NB4 (cell line): Measurements from ENCODE around the gene CUZD1.

Experiments
- MYC ChIP-seq: IDR thresholded peaks from 2 replicates; pipeline ENCODE4 v1.6.1; 2011; ENCODE audit warnings: low read depth, low read length
- POLR2A ChIP-seq: IDR thresholded peaks from 2 replicates; pipeline ENCODE4 v1.6.1; 2011; ENCODE audit warnings: mild to moderate bottlenecking; ENCODE audit not compliant: insufficient read length; ENCODE audit errors: extremely low read depth
- TF ChIP-seq, protein P1 (sequence below): IDR thresholded peaks from one replicate; pipeline ENCODE4 v1.5.1; 2012; ENCODE audit warnings: low read depth, low read length
- TF ChIP-seq, protein P2 (sequence below): IDR thresholded peaks from 2 replicates; pipeline ENCODE4 v1.6.1; 2011; ENCODE audit warnings: low read depth, low read length

DNA sequence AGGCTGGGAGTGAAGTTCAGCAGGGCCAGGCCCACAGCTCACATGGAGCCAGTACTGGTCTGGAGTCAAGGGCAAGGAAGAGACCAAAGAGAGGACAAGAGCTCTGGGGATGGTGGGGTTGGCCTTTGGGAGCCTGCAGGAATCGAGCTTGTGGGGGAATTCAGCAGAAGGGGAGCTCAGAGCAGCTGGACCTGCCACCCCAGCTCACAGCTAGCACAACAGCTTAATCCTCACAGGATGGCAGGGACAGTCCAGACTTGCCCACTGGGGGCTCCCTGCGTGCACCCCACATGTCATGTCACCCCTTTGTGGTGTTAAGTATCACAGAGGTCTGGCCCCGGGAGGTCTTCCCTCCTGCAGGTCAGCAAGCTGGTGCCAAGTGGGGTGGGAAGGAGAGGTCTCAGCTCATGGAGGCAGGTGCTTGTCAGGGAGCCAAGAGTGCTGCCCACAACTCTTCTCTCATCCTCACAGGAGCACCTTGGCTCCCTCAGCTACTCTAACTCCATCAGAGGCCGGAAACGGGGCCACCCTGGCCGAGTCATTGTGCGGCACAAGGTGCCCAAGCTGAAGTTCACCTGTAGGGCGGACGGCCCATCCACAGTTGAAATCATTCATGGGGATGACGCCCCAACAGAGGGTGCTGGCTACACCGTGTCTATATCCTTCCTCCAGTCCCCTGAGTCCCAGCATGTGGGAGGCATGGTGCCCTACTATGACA, 22.5 kb downstream of the CUZD1 start:
- TF ChIP-seq, protein P1, sequence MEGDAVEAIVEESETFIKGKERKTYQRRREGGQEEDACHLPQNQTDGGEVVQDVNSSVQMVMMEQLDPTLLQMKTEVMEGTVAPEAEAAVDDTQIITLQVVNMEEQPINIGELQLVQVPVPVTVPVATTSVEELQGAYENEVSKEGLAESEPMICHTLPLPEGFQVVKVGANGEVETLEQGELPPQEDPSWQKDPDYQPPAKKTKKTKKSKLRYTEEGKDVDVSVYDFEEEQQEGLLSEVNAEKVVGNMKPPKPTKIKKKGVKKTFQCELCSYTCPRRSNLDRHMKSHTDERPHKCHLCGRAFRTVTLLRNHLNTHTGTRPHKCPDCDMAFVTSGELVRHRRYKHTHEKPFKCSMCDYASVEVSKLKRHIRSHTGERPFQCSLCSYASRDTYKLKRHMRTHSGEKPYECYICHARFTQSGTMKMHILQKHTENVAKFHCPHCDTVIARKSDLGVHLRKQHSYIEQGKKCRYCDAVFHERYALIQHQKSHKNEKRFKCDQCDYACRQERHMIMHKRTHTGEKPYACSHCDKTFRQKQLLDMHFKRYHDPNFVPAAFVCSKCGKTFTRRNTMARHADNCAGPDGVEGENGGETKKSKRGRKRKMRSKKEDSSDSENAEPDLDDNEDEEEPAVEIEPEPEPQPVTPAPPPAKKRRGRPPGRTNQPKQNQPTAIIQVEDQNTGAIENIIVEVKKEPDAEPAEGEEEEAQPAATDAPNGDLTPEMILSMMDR = no peak
- TF ChIP-seq POLR2A (no peak), MYC (no peak)
- TF ChIP-seq, protein P2, sequence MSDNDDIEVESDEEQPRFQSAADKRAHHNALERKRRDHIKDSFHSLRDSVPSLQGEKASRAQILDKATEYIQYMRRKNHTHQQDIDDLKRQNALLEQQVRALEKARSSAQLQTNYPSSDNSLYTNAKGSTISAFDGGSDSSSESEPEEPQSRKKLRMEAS = no peak
